Brain microvascular endothelial cell (primary cell): ENCODE results near the gene WDPCP.
"Not testable (repeated sequence)": the region's sequence is repeated elsewhere in the genome, so short reads cannot be mapped to it uniquely, and the experiment has no call there.

ENCODE experiments used
- DNase-seq: peaks from one replicate; pipeline ENCODE4 v3.0.0-alpha.2; 2020
- H3K27ac ChIP-seq: fragments of 250-450 bp; sonication (Bioruptor Pico); 2 replicates; pipeline ENCODE4 v1.5.1; 2020; ENCODE audit warnings: mild to moderate bottlenecking, moderate library complexity
- H3K27me3 ChIP-seq: fragments of 250-450 bp; sonication (Bioruptor Pico); replicated peaks from 2 replicates; pipeline ENCODE4 v1.5.1; 2020; ENCODE audit warnings: mild to moderate bottlenecking
- H3K36me3 ChIP-seq: fragments of 250-450 bp; sonication (Bioruptor Pico); replicated peaks from 2 replicates; pipeline ENCODE4 v1.5.1; 2020; ENCODE audit warnings: mild to moderate bottlenecking
- H3K4me3 ChIP-seq: 2 replicates; pipeline ENCODE4 v1.5.1; 2011; ENCODE audit warnings: low read depth, mild to moderate bottlenecking, control low read depth, low read length, moderate library complexity
- in situ Hi-C: cut with HindIII; loops from 2 replicates; pipeline ENCODE4 v1.10.0; 2017; ENCODE audit warnings: low sequenced_read_pairs, low pct_ligation_motif_present
- TF ChIP-seq, protein P1 (sequence below): IDR thresholded peaks from 2 replicates; pipeline ENCODE4 v1.5.1; 2011; ENCODE audit warnings: low read depth, mild to moderate bottlenecking, moderate library complexity, low read length, control low read depth, inconsistent platforms; ENCODE audit errors: missing control alignments

WDPCP gene

DNA sequence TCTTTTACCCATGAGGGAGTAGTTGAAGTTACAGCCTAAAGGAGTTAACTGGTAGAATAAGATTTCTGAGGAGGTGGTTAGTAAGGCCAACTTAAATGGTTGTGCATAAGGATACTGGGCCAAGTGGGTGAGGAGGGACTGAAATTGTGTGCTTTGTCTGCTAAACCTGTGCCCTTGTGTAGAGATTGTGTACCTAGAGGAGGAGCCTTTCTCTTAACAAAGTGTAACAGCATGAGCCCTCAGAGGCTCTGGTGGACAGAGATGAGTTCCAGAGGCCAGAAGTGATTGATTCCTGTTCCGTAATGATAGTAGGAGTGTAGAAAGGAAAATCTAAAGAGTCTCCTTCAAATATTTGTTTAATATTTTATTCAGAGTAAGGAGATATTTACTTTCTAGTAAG, 494.8 kb downstream of the WDPCP start:
- no peaks in the 10 kb centered on the region for H3K27me3 ChIP-seq
- no peak for DNase-seq
- H3K27ac ChIP-seq: no peak overlapping the region
- TF ChIP-seq, protein P1, sequence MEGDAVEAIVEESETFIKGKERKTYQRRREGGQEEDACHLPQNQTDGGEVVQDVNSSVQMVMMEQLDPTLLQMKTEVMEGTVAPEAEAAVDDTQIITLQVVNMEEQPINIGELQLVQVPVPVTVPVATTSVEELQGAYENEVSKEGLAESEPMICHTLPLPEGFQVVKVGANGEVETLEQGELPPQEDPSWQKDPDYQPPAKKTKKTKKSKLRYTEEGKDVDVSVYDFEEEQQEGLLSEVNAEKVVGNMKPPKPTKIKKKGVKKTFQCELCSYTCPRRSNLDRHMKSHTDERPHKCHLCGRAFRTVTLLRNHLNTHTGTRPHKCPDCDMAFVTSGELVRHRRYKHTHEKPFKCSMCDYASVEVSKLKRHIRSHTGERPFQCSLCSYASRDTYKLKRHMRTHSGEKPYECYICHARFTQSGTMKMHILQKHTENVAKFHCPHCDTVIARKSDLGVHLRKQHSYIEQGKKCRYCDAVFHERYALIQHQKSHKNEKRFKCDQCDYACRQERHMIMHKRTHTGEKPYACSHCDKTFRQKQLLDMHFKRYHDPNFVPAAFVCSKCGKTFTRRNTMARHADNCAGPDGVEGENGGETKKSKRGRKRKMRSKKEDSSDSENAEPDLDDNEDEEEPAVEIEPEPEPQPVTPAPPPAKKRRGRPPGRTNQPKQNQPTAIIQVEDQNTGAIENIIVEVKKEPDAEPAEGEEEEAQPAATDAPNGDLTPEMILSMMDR: no peak
- no peak overlapping the region for H3K4me3 ChIP-seq
- in situ Hi-C loops: no loop called here
- no peaks in the 10 kb centered on the region for H3K36me3 ChIP-seq

DNA sequence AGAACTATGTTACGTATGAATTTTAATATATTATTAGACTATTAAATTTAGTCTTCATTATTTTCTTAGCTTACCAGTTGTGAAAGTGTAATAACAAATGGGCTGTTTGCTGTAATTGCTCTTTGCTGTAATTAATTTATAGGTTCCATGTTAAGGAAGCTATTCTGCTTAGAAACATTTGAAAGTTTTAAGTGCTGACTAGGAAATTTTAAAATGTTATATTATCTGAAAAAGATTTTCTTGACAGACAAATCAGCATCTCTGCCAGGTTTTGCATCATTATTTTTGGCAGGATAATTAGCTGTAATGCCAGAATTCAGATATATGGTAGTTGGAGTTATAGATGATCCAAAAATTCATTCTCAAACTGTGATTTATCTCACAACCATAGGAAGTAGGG, 495.4 kb downstream of the WDPCP start:
- H3K36me3 ChIP-seq: no peaks in the 10 kb centered on the region
- no peak overlapping the region for H3K27ac ChIP-seq
- in situ Hi-C loops: no loop called here
- TF ChIP-seq, protein P1: no peak
- no peak overlapping the region for H3K4me3 ChIP-seq
- H3K27me3 ChIP-seq: no peaks in the 10 kb centered on the region
- DNase-seq: no peak

DNA sequence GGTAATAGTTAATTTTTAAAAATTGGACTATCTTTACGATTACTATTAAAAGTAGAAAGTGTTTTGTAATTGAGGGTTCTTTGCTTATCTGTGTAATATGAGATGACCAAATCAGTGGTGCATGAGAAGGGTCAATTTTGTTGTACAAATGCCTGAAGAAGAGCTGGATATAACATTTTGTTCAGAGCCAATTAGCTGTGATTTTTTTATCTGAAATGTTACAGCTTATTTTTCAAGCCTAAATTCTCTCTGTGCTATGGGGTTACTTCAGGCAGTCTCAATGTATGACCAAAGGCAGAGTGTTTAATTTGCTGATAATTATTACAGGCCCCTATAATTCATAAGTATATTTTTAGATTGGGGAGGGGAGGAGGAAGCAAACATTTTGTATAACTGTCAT, 495.9 kb downstream of the WDPCP start:
- TF ChIP-seq, protein P1: no peak
- Histone ChIP-seq H3K4me3 (no peak overlapping the region), H3K27me3 (no peaks in the 10 kb centered on the region), H3K27ac (no peak overlapping the region), H3K36me3 (no peaks in the 10 kb centered on the region)
- in situ Hi-C loops: no loop called here
- no peak for DNase-seq

DNA sequence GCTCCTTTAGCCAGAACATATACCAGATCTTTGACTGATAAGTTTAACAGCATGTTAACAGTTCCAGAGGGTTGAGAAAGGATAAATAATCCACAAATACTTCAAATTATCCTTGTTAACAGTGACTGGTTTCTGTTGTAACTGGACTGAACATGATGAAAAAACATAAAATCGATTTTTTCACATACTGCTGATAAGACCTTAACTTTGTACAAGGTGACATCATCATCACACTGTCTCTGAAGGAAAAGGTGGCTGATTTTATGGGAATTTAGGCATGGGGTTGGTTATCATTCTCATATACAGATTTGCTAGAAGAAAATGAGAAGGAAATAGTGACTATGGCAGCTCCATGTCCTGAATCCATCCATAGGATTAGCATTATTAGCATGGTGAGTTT, 501.6 kb downstream of the WDPCP start:
- Histone ChIP-seq H3K27ac (no peak overlapping the region), H3K36me3 (no peaks in the 10 kb centered on the region), H3K4me3 (no peak overlapping the region), H3K27me3 (no peaks in the 10 kb centered on the region)
- no peak for DNase-seq
- in situ Hi-C loops: no loop called here
- TF ChIP-seq, protein P1: no peak

DNA sequence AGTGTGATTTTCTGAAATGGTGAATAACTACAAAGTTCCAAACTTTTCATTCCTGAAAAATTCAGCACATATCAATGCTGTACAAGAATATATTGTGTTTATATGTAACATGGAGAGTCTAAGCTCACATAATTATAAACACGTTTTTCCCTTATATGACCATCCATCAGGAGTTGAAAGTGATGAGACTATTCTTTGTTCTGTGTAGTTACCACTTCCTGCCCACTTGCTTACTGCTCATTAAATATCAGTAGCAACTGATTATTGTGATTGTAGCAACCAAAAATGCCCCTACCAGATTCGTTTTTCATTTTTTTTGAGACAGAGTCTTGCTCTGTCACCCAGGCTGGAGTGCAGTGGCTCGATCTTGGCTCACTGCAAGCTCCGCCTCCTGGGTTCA, 506.9 kb downstream of the WDPCP start:
- Histone ChIP-seq H3K36me3 (no peaks in the 10 kb centered on the region), H3K27me3 (no peaks in the 10 kb centered on the region), H3K27ac (no peak overlapping the region), H3K4me3 (no peak overlapping the region)
- in situ Hi-C loops: no loop called here
- DNase-seq: no peak
- TF ChIP-seq, protein P1: no peak

DNA sequence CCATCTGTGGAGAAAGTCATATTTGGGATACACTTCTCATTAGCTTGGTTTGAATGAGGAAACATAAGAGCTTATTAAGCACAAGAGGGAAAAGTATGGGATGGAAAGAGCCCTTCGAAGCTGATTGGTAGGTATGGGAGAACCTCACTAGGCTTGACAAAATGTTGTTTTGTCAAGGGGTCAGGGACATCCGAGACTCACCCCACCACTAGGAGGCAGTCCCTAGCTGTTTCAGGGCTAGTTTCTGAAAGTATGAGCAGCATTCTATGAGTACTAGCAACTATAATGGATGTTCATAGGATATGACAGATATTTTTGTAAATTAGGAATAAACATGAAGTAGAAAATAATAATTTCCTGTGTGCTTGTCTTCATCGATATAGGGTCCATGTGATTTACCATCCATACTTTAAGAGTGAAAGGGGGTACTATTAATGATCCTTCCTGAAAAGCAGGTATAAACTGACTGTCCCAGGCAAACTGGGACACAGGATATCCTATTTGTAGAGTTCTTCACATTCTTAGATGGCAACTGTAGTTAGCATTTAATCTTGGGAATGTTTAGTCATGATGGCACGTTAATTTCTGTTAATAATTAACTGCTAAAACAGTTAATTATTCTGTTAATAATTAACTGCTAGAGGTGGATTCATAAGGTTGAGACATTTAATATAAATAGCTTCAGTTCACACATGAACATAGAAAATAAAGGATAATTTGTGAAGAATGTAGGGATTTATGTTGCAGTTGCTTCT, 509.2 kb downstream of the WDPCP start:
- TF ChIP-seq, protein P1: peak; percentile 61
- Histone ChIP-seq H3K27me3 (no peaks in the 10 kb centered on the region), H3K36me3 (no peaks in the 10 kb centered on the region), H3K4me3 (no peak overlapping the region), H3K27ac (no peak overlapping the region)
- DNase-seq: no peak
- in situ Hi-C loops: no loop called here

DNA sequence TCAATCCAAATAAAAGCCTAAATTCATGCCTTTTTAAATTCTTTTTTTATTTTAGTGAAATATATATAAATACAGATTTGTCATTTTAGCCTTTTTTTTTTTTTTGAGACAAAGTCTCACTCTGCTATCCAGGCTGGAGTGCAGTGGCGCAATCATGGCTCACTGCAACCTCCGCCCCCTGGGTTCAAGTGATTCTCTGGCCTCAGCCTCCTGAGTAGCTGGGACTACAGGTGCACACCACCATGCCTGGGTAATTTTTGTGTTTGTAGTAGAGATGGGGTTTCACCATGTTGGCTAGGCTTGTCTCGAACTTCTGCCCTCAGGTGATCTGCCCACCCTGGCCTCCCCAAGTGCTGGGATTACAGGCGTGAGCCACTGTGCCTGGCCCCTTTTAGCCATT, 513.9 kb downstream of the WDPCP start:
- H3K36me3 ChIP-seq, H3K27me3 ChIP-seq, H3K27ac ChIP-seq, H3K4me3 ChIP-seq, in situ Hi-C loops, DNase-seq: not testable (repeated sequence)
